ENCODE measurements around the gene FAM47E. TPM values are rescaled to one million over a fixed set of nuclear protein-coding genes. Genes with fewer than 3 reads are reported as not detected.

Gene FAM47E
- total RNA-seq, 4 donors from 2014 or later = 0.56 to 6.8 (median 3.8) TPM

DNA sequence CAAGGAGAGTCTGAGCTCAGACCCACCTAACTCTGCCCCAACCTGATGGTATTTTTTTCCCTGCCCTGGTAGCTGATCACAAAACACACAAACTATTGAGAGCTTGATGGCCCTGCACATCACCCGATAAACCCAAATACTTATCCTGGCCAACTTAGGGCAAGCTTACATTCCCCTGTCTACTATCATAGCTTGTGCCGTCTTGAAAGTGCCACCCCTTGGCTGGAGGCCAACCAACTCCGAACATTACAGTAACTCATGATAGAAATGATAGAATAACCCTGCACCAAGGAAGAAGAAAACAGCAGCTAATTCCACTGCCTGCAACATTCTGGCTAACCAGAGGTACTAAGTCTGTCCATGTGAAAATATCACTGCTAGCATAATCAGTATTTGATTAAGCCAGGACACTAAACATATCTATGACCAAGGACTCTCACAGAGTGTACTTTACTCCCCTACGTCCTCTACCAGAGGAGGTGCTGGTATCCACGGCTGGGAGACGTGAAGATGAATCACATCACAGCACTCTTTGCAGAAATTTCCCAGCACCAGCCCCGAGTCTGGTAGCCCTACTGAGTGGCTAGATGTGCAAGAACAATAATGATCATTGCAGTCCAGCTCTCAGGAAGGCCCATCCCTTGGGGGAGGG, 63.9 kb downstream of the FAM47E start:
- Histone ChIP-seq H3K4me3 (no peak overlapping the region), H3K27me3 (no peaks in the 10 kb centered on the region), H3K36me3 (peaks cover 0 to 2% of the 10 kb centered on the region in 2 donors), H3K27ac (no peak overlapping the region), H3K9me3 (peaks cover 0 to 5% (median 0%) of the 10 kb centered on the region in 3 donors), H3K4me1 (peaks cover 22 to 23% of the 10 kb centered on the region in 2 donors)
- ATAC-seq = no peak
- in situ Hi-C loops (cut with MboI; ENCODE audit: low sequenced_read_pairs in 4 of 4) (loop anchor here in 3 of 4 donors (25.0 kb wide), 1 partner anchor 128 kb away; no protein-coding TSS in a partner anchor), intact Hi-C loops (cut with DNase I; ENCODE audit: low total_unique reads) (no loop called here)
- TF ChIP-seq, protein P1, sequence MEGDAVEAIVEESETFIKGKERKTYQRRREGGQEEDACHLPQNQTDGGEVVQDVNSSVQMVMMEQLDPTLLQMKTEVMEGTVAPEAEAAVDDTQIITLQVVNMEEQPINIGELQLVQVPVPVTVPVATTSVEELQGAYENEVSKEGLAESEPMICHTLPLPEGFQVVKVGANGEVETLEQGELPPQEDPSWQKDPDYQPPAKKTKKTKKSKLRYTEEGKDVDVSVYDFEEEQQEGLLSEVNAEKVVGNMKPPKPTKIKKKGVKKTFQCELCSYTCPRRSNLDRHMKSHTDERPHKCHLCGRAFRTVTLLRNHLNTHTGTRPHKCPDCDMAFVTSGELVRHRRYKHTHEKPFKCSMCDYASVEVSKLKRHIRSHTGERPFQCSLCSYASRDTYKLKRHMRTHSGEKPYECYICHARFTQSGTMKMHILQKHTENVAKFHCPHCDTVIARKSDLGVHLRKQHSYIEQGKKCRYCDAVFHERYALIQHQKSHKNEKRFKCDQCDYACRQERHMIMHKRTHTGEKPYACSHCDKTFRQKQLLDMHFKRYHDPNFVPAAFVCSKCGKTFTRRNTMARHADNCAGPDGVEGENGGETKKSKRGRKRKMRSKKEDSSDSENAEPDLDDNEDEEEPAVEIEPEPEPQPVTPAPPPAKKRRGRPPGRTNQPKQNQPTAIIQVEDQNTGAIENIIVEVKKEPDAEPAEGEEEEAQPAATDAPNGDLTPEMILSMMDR (IDR thresholded peaks at IDR 0.05 in 4 of 5, conservative IDR thresholded peaks at IDR 0.05 in 1 of 5) = no peak
- no peak for TF ChIP-seq POLR2A (IDR thresholded peaks at IDR 0.05)
- no peak for DNase-seq

DNA sequence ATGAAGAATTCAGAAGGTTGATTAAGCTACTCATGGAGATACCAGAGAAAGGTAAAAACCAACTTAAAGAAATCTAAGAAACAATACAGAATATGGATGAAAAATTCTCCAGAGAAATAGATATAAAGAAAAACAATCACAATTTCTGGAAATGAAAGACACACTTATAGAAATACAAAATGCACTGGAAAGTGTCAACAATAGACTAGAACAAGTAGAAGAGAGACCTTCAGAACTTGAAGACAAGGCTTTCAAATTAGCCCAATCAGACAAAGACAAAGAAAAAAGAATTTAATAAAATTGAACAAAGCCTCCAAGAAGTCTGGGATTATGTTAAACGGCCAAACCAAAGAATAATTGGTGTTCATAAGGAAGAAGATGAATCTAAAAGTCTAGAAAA, 64.6 kb downstream of the FAM47E start:
- Histone ChIP-seq H3K4me3 (no peak overlapping the region), H3K36me3 (no peaks in the 10 kb centered on the region), H3K27me3 (no peaks in the 10 kb centered on the region), H3K9me3 (peaks cover 0 to 9% (median 0%) of the 10 kb centered on the region in 3 donors), H3K27ac (no peak overlapping the region), H3K4me1 (peaks cover 14 to 16% of the 10 kb centered on the region in 2 donors)
- intact Hi-C loops (cut with DNase I; ENCODE audit: low total_unique reads) = no loop called here
- DNase-seq (no peak), ATAC-seq (no peak)
- no peak for TF ChIP-seq POLR2A (IDR thresholded peaks at IDR 0.05)
- TF ChIP-seq, protein P1 (IDR thresholded peaks at IDR 0.05 in 4 of 5, conservative IDR thresholded peaks at IDR 0.05 in 1 of 5) = no peak
- in situ Hi-C loops (cut with MboI; ENCODE audit: low sequenced_read_pairs in 4 of 4) = loop anchor here in 3 of 4 donors (25.0 kb wide), 1 partner anchor 129 kb away; no protein-coding TSS in a partner anchor

DNA sequence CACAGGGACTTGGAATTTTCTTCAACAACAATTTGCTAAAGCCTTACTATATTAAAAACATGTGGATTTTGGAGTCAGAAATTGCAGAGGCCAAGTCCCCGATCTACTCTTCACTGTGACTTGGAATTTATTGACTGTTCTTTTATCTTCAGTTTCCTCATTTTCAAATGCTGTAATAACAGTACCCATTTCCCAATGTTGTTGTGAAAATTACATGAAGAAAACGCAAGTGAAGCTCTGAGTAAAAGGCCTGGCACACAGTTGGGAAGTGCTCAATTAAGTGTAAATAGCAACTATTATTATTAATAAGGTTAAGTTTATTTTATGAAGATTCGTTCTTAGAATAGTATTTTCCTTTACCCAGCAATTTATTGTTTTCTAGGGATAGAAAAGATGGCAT, 70.7 kb downstream of the FAM47E start:
- H3K36me3 ChIP-seq = no peaks in the 10 kb centered on the region
- TF ChIP-seq, protein P1 (IDR thresholded peaks at IDR 0.05 in 4 of 5, conservative IDR thresholded peaks at IDR 0.05 in 1 of 5) = no peak
- TF ChIP-seq POLR2A (IDR thresholded peaks at IDR 0.05) = no peak
- H3K4me3 ChIP-seq = no peak overlapping the region
- H3K27me3 ChIP-seq = no peaks in the 10 kb centered on the region
- in situ Hi-C loops (cut with MboI; ENCODE audit: low sequenced_read_pairs in 4 of 4) (loop anchor here in 3 of 4 donors (25.0 kb wide), 1 partner anchor 135 kb away; no protein-coding TSS in a partner anchor), intact Hi-C loops (cut with DNase I; ENCODE audit: low total_unique reads) (no loop called here)
- peaks cover 0 to 19% (median 3%) of the 10 kb centered on the region in 3 donors for H3K9me3 ChIP-seq
- H3K4me1 ChIP-seq = no peaks in the 10 kb centered on the region
- ATAC-seq (no peak), DNase-seq (no peak)
- H3K27ac ChIP-seq = no peak overlapping the region

DNA sequence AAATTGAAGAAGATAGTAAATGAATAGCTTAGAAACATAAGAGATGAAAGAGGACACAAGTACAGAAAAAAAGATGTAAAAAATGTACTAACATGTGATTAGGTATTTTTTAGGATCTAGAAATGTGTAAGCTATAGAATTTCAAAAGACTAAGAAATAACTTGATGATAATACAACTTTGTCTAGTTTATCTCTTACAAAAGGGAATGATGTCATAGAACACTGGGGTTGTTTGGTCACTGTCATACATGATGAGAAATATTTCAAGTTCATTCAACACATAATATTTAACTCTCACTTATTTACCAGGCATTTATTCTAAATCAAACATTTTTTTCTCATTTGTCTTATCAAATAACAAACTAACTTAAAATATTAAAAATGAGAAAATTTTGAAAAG, 73.6 kb downstream of the FAM47E start:
- no peak overlapping the region for H3K27ac ChIP-seq
- intact Hi-C loops (cut with DNase I; ENCODE audit: low total_unique reads) = no loop called here
- no peaks in the 10 kb centered on the region for H3K4me1 ChIP-seq
- in situ Hi-C loops (cut with MboI; ENCODE audit: low sequenced_read_pairs in 4 of 4) = no loop called here
- DNase-seq (no peak), ATAC-seq (no peak)
- H3K36me3 ChIP-seq = no peaks in the 10 kb centered on the region
- TF ChIP-seq, protein P1 (IDR thresholded peaks at IDR 0.05 in 4 of 5, conservative IDR thresholded peaks at IDR 0.05 in 1 of 5) = no peak
- TF ChIP-seq POLR2A (IDR thresholded peaks at IDR 0.05) = no peak
- H3K4me3 ChIP-seq = no peak overlapping the region
- H3K27me3 ChIP-seq = no peaks in the 10 kb centered on the region
- peaks cover 0 to 18% (median 3%) of the 10 kb centered on the region in 3 donors for H3K9me3 ChIP-seq

Measured in gastrocnemius medialis (tissue), 4 donors.